Liver (tissue), 9 donors: Measurements from ENCODE around the gene EMP1. TPM values are rescaled to one million over a fixed set of nuclear protein-coding genes. Genes with fewer than 3 reads are reported as not detected.

Experiments used
- DNase-seq: peaks from one replicate; pipeline ENCODE4 v3.0.0-alpha.2; 2017; ENCODE audit warnings: low spot score
- H3K27ac ChIP-seq, 2 donors: one replicate each; pipeline ENCODE4 v1.7.0; 2013; ENCODE audit warnings: inconsistent platforms in 2 of 2, low read length in 2 of 2, control low read depth in 1 of 2, low read depth in 1 of 2, mild to moderate bottlenecking in 1 of 2
- H3K27me3 ChIP-seq, 4 donors: one replicate each; pipeline versions ENCODE4 v1.6.1 to v1.7.0; 2013; ENCODE audit warnings: low read length in 3 of 4, inconsistent platforms in 1 of 4, mild to moderate bottlenecking in 1 of 4, moderate library complexity in 1 of 4; ENCODE audit not compliant: control insufficient read depth in 4 of 4, insufficient read depth in 4 of 4
- H3K36me3 ChIP-seq, 4 donors: one replicate each; pipeline versions ENCODE4 v1.6.1 to v1.7.0; 2013; ENCODE audit warnings: low read length in 3 of 4, mild to moderate bottlenecking in 3 of 4, low read depth in 1 of 4, moderate library complexity in 1 of 4; ENCODE audit not compliant: control insufficient read depth in 4 of 4, insufficient read depth in 3 of 4
- H3K4me1 ChIP-seq, 4 donors: one replicate each; pipeline versions ENCODE4 v1.6.1 to v1.7.0; 2013; ENCODE audit warnings: low read length in 3 of 4, mild to moderate bottlenecking in 3 of 4, moderate library complexity in 1 of 4; ENCODE audit not compliant: control insufficient read depth in 4 of 4, insufficient read depth in 4 of 4
- H3K4me3 ChIP-seq, 3 donors: one replicate each; pipeline versions ENCODE4 v1.6.1 to v1.7.0; 2013; ENCODE audit warnings: low read length in 3 of 3, control low read depth in 1 of 3, low read depth in 1 of 3, mild to moderate bottlenecking in 1 of 3
- H3K9ac ChIP-seq, 2 donors: one replicate each; pipeline ENCODE4 v1.7.0; 2013; ENCODE audit warnings: low read length in 2 of 2, mild to moderate bottlenecking in 2 of 2, moderate library complexity in 2 of 2, control low read depth in 1 of 2, low read depth in 1 of 2
- H3K9me3 ChIP-seq, 4 donors: one replicate each; pipeline versions ENCODE4 v1.6.1 to v1.7.0; 2013; ENCODE audit warnings: low read length in 3 of 4; ENCODE audit not compliant: control insufficient read depth in 4 of 4
- ATF3 ChIP-seq: IDR thresholded peaks from 2 replicates; pipeline ENCODE4 v1.6.1; 2016; ENCODE audit warnings: antibody characterized with exemption
- EGR1 ChIP-seq, 2 donors: IDR thresholded peaks; 2 replicates each; pipeline ENCODE4 v1.6.1; 2016 to 2018; ENCODE audit warnings: antibody characterized with exemption in 2 of 2, low read depth in 2 of 2
- FOXA1 ChIP-seq: IDR thresholded peaks from 2 replicates; pipeline ENCODE4 v1.6.1; 2016; ENCODE audit warnings: antibody characterized with exemption
- FOXA2 ChIP-seq: IDR thresholded peaks from 2 replicates; pipeline ENCODE4 v1.6.1; 2016; ENCODE audit warnings: antibody characterized with exemption
- HNF4A ChIP-seq, 2 donors: conservative IDR thresholded peaks; 2 replicates each; pipeline ENCODE4 v1.6.1; 2016; ENCODE audit warnings: antibody characterized with exemption in 2 of 2, mild to moderate bottlenecking in 2 of 2
- HNF4G ChIP-seq: IDR thresholded peaks from 2 replicates; pipeline ENCODE4 v1.6.1; 2016; ENCODE audit warnings: antibody characterized with exemption
- JUND ChIP-seq, 2 donors: IDR thresholded peaks; 2 replicates each; pipeline ENCODE4 v1.6.1; 2016; ENCODE audit warnings: antibody characterized with exemption in 2 of 2
- MAX ChIP-seq: IDR thresholded peaks from 2 replicates; pipeline ENCODE4 v1.6.1; 2016; ENCODE audit warnings: antibody characterized with exemption
- NR2F2 ChIP-seq: IDR thresholded peaks from 2 replicates; pipeline ENCODE4 v1.6.1; 2016; ENCODE audit warnings: antibody characterized with exemption
- RAD21 ChIP-seq, 2 donors: IDR thresholded peaks; 2 replicates each; pipeline ENCODE4 v1.6.1; 2016; ENCODE audit warnings: antibody characterized with exemption in 2 of 2, mild to moderate bottlenecking in 2 of 2
- RXRA ChIP-seq, 2 donors: IDR thresholded peaks; 2 replicates each; pipeline ENCODE4 v1.6.1; 2017 to 2018; ENCODE audit warnings: antibody characterized with exemption in 2 of 2, mild to moderate bottlenecking in 1 of 2
- SP1 ChIP-seq: IDR thresholded peaks from 2 replicates; pipeline ENCODE4 v1.6.1; 2018; ENCODE audit warnings: antibody characterized with exemption, mild to moderate bottlenecking
- ZBTB33 ChIP-seq: IDR thresholded peaks from 2 replicates; pipeline ENCODE4 v1.6.1; 2016; ENCODE audit warnings: antibody characterized with exemption
- WGBS: extraction: QIAGEN DNeasy Blood & Tissue Kit; methylation state at CpG from one replicate; pipeline ENCODE4 v1.1.7; 2013; 5-methylcytosine and 5-hydroxymethylcytosine counted together
- polyA plus RNA-seq, 2 donors: library from polyadenylated mRNA; stranded (reverse) in 1 of 2; unstranded in 1 of 2; fragments of 200-250 nt in 1 of 2; fragments of >200 nt in 1 of 2; fragmentation: Nextera tagmentation in 1 of 2; extraction: Ambion mirVana in 1 of 2; gene quantifications; one replicate each; pipeline versions ENCODE4 v1.2.1 to v1.2.3, GENCODE V29; 2013 to 2015
- total RNA-seq, 2 donors: library from RNA; depleted of rRNA; stranded (reverse); fragments of >200 nt; gene quantifications; one replicate each; pipeline ENCODE4 v1.2.3, GENCODE V29; 2014
- TF ChIP-seq, protein P1 (sequence below): fragments of 150-350 bp; IDR thresholded peaks from 2 replicates; pipeline ENCODE4 v1.5.1; 2017; ENCODE audit warnings: improper control_type of control experiment, low read depth, low read length; ENCODE audit not compliant: missing input control
- TF ChIP-seq, protein P2 (sequence below): IDR thresholded peaks from 2 replicates; pipeline ENCODE4 v1.6.1; 2016; ENCODE audit warnings: antibody characterized with exemption, mild to moderate bottlenecking
- donor health status: healthy.
- donor health status: healthy.
- donor health status: healthy.
- donor health status: healthy.
- donor health status: healthy.

The EMP1 gene
- total and polyA plus RNA-seq, 4 donors, result 1.6 to 5.6 (median 3.6) TPM

DNA sequence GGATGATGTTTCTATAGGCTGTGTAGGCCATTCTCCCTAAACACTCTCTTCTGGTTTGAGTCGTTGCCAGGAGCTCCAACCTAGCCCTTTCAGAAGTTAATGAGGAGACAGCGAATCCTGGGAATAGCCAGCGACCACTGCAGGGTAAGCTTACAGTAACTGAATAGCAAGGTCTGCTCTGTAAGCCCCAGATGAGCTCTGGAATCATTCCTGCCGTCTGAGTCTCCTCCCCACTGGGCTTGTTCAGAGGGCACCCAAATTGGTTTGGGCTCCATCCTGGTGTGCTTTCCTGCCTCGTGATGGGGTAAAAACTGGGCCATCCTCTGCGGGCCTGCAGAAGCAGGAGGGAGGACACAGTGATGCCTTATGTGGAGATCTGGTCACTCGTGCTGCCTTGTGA lies 43.3 kb upstream of the EMP1 start:
- Histone ChIP-seq H3K4me1 (no peaks in the 10 kb centered on the region), H3K27me3 (no peaks in the 10 kb centered on the region), H3K36me3 (no peaks in the 10 kb centered on the region), H3K9ac (no peak overlapping the region), H3K27ac (no peak overlapping the region), H3K4me3 (no peak overlapping the region), H3K9me3 (no peaks in the 10 kb centered on the region)
- TF ChIP-seq, protein P1, sequence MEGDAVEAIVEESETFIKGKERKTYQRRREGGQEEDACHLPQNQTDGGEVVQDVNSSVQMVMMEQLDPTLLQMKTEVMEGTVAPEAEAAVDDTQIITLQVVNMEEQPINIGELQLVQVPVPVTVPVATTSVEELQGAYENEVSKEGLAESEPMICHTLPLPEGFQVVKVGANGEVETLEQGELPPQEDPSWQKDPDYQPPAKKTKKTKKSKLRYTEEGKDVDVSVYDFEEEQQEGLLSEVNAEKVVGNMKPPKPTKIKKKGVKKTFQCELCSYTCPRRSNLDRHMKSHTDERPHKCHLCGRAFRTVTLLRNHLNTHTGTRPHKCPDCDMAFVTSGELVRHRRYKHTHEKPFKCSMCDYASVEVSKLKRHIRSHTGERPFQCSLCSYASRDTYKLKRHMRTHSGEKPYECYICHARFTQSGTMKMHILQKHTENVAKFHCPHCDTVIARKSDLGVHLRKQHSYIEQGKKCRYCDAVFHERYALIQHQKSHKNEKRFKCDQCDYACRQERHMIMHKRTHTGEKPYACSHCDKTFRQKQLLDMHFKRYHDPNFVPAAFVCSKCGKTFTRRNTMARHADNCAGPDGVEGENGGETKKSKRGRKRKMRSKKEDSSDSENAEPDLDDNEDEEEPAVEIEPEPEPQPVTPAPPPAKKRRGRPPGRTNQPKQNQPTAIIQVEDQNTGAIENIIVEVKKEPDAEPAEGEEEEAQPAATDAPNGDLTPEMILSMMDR, result no peak
- TF ChIP-seq, protein P2, sequence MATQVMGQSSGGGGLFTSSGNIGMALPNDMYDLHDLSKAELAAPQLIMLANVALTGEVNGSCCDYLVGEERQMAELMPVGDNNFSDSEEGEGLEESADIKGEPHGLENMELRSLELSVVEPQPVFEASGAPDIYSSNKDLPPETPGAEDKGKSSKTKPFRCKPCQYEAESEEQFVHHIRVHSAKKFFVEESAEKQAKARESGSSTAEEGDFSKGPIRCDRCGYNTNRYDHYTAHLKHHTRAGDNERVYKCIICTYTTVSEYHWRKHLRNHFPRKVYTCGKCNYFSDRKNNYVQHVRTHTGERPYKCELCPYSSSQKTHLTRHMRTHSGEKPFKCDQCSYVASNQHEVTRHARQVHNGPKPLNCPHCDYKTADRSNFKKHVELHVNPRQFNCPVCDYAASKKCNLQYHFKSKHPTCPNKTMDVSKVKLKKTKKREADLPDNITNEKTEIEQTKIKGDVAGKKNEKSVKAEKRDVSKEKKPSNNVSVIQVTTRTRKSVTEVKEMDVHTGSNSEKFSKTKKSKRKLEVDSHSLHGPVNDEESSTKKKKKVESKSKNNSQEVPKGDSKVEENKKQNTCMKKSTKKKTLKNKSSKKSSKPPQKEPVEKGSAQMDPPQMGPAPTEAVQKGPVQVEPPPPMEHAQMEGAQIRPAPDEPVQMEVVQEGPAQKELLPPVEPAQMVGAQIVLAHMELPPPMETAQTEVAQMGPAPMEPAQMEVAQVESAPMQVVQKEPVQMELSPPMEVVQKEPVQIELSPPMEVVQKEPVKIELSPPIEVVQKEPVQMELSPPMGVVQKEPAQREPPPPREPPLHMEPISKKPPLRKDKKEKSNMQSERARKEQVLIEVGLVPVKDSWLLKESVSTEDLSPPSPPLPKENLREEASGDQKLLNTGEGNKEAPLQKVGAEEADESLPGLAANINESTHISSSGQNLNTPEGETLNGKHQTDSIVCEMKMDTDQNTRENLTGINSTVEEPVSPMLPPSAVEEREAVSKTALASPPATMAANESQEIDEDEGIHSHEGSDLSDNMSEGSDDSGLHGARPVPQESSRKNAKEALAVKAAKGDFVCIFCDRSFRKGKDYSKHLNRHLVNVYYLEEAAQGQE, result no peak
- TF ChIP-seq ZBTB33, result no peak
- TF ChIP-seq HNF4A (conservative IDR thresholded peaks at IDR 0.05), result no peak
- TF ChIP-seq FOXA1, result no peak
- no peak for TF ChIP-seq RXRA (IDR thresholded peaks at IDR 0.05)
- no peak for TF ChIP-seq EGR1 (IDR thresholded peaks at IDR 0.05; ENCODE audit: low read depth in 2 of 2)
- TF ChIP-seq MAX, result no peak
- no peak for TF ChIP-seq RAD21 (IDR thresholded peaks at IDR 0.05)
- TF ChIP-seq ATF3, result no peak
- no peak for TF ChIP-seq FOXA2
- no peak for TF ChIP-seq NR2F2
- WGBS, result 79% methylated on average over 7 of the region's 7 CpGs
- DNase-seq, result no peak

GRCh38 chr12:13154027-13154538 lies 42.4 kb upstream of the EMP1 start:
- Histone ChIP-seq H3K9me3 (no peaks in the 10 kb centered on the region), H3K4me3 (no peak overlapping the region), H3K27ac (no peak overlapping the region), H3K27me3 (no peaks in the 10 kb centered on the region), H3K9ac (no peak overlapping the region), H3K4me1 (no peaks in the 10 kb centered on the region), H3K36me3 (no peaks in the 10 kb centered on the region)
- WGBS, result 57% methylated on average over 3 of the region's 3 CpGs
- TF ChIP-seq HNF4A (conservative IDR thresholded peaks at IDR 0.05) (no peak), FOXA1 (no peak), EGR1 (IDR thresholded peaks at IDR 0.05; ENCODE audit: low read depth in 2 of 2) (no peak), MAX (no peak), SP1 (no peak), JUND (IDR thresholded peaks at IDR 0.05) (no peak), HNF4G (no peak)
- TF ChIP-seq, protein P2, result no peak
- no peak for DNase-seq
